Sigmoid colon (tissue), 7 donors: ENCODE results near the gene ME3. TPM values are rescaled to one million over a fixed set of nuclear protein-coding genes. Genes with fewer than 3 reads are reported as not detected.
A peak's percentile ranks its signal among the peaks of the same experiment; 100 is the strongest.

Experiments
- DNase-seq: peaks from one replicate; pipeline ENCODE4 v3.0.0-alpha.2; 2019
- H3K27ac ChIP-seq, 4 donors: fragments of 200-600 bp; sonication (generic); one replicate each; pipeline ENCODE4 v1.5.1; 2016 to 2019; ENCODE audit warnings: mild to moderate bottlenecking in 1 of 4
- H3K27me3 ChIP-seq, 3 donors: fragments of 200-600 bp; sonication (generic); one replicate each; pipeline ENCODE4 v1.5.1; 2019; ENCODE audit warnings: mild to moderate bottlenecking in 1 of 3
- H3K36me3 ChIP-seq, 4 donors: fragments of 200-600 bp; sonication (generic); one replicate each; pipeline ENCODE4 v1.5.1; 2016 to 2019
- H3K4me1 ChIP-seq, 4 donors: fragments of 200-600 bp; sonication (generic); one replicate each; pipeline ENCODE4 v1.5.1; 2017 to 2019
- H3K4me3 ChIP-seq, 4 donors: fragments of 200-600 bp; sonication (generic); one replicate each; pipeline ENCODE4 v1.5.1; 2017 to 2019; ENCODE audit warnings: mild to moderate bottlenecking in 2 of 4, moderate library complexity in 1 of 4
- H3K9me3 ChIP-seq, 4 donors: fragments of 200-600 bp in 3 of 4; sonication (generic) in 3 of 4; one replicate each; pipeline versions ENCODE4 v1.5.1 to v1.6.1; 2013 to 2019
- EP300 ChIP-seq, 4 donors: sonication (generic); formaldehyde crosslinking; IDR thresholded peaks; one replicate each; pipeline ENCODE4 v1.6.1; 2017; ENCODE audit warnings: antibody characterized with exemption in 4 of 4
- POLR2A ChIP-seq, 2 donors: fragments of 450-650 bp; IDR thresholded peaks; one replicate each; pipeline ENCODE4 v1.6.1; 2016; ENCODE audit warnings: antibody characterized with exemption in 2 of 2, mild to moderate bottlenecking in 2 of 2, moderate library complexity in 2 of 2
- POLR2AphosphoS5 ChIP-seq, 4 donors: sonication (generic); formaldehyde crosslinking; IDR thresholded peaks; one replicate each; pipeline ENCODE4 v1.6.1; 2017; ENCODE audit warnings: antibody characterized with exemption in 4 of 4
- WGBS, 2 donors: extraction: QIAGEN DNeasy Blood & Tissue Kit; methylation state at CpG; one replicate each; pipeline ENCODE4 v1.1.7; 2013; 5-methylcytosine and 5-hydroxymethylcytosine counted together
- intact Hi-C: fragments of 100-400 bp; cut with DNase I; formaldehyde crosslinking; loops from one replicate; pipeline ENCODE4 v1.15.1; 2023
- polyA plus RNA-seq, 3 donors: library from polyadenylated mRNA; stranded (reverse); fragments of 200-250 nt; gene quantifications; one replicate each; pipeline ENCODE4 v1.2.3, GENCODE V29; 2013
- total RNA-seq, 4 donors: library from RNA; depleted of rRNA; stranded (reverse); fragments of >200 nt; gene quantifications; one replicate each; pipeline ENCODE4 v1.1.0, GENCODE V29; 2016
- TF ChIP-seq, protein P1 (sequence below), 4 experiments: fragments of 450-650 bp in 3 of 4; fragments of 200-600 bp in 1 of 4; IDR thresholded peaks; one replicate each; pipeline ENCODE4 v1.5.1; 2016 to 2019; ENCODE audit warnings: antibody characterized with exemption in 4 of 4, mild to moderate bottlenecking in 3 of 4, moderate library complexity in 2 of 4
- donor health status: healthy with polysubstance abuse.
- donor health status: Bipolar disorder and iron deficiency.
- donor health status: healthy.

Gene ME3
- total and polyA plus RNA-seq, 7 donors = 7.8 to 53.2 (median 25.5) TPM

DNA sequence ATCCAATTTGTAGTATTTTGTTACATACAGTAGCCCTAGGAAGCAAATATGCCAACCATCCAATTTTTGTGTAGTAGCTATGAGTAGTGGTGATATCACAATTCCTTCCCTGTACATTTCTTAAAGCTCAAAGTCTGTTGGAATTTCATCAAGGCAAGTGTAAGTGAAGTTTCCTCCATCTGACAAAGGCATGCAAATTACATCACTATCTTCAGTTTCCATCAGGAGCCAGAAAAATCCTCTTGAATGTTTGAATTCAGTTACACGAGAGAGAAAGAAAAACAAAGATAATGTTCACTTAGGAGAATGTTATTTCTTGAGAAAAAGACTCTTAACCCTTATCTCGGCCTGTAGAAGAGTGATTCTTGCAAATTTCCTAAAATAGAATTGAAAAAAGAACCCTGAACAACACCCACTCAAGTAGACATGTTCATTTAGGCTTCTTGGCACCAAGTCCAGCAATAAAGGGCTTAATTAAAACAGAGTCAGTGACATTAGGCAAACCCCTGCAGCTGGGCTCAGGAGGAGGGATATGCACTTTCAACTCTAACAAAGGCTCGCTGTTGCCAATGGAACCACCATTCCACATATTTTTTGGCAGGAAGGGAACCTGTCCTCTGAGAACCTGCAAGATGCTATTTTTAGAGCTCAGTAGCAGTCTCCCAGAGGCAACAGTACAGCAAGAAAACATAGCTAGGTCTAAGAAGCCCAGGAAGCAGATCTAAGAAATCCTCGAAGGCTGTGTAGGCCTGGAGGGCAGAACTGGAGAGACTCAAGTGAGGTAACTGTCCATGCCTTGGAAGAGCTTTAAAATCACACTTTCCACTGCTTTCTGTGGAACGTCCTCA is 153.1 kb downstream of the ME3 start:
- H3K4me1 ChIP-seq = peaks cover 0 to 39% (median 24%) of the 10 kb centered on the region in 4 donors
- TF ChIP-seq POLR2AphosphoS5 (IDR thresholded peaks at IDR 0.05) (no peak), POLR2A (IDR thresholded peaks at IDR 0.05) (no peak)
- intact Hi-C loops = no loop called here

DNA sequence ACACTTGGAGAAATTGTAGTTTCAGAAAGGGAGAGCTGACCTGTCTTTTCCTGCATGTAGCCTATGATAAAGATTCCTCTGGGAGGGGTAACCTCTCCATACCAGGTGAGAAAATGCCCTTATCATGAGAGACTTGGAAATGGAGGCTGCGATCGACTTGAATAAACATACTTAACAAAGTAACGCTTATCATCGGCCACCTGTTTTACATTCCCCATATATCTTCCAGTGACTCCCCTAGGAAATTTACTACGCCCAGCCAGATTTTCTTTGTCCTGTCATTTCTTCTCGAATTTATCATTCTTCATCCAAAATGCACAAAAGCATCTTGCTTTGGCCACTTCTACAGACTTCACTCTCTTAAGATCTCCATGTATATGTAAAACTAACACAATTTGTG is 154.2 kb downstream of the ME3 start:
- Histone ChIP-seq H3K4me1 (peaks cover 0 to 29% (median 15%) of the 10 kb centered on the region in 4 donors), H3K27ac (peak overlapping the region in 2 of 4 donors; percentile 73 to 76), H3K9me3 (no peaks in the 10 kb centered on the region), H3K4me3 (no peak overlapping the region), H3K36me3 (no peaks in the 10 kb centered on the region), H3K27me3 (no peaks in the 10 kb centered on the region)
- intact Hi-C loops = no loop called here
- TF ChIP-seq, protein P1, sequence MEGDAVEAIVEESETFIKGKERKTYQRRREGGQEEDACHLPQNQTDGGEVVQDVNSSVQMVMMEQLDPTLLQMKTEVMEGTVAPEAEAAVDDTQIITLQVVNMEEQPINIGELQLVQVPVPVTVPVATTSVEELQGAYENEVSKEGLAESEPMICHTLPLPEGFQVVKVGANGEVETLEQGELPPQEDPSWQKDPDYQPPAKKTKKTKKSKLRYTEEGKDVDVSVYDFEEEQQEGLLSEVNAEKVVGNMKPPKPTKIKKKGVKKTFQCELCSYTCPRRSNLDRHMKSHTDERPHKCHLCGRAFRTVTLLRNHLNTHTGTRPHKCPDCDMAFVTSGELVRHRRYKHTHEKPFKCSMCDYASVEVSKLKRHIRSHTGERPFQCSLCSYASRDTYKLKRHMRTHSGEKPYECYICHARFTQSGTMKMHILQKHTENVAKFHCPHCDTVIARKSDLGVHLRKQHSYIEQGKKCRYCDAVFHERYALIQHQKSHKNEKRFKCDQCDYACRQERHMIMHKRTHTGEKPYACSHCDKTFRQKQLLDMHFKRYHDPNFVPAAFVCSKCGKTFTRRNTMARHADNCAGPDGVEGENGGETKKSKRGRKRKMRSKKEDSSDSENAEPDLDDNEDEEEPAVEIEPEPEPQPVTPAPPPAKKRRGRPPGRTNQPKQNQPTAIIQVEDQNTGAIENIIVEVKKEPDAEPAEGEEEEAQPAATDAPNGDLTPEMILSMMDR (IDR thresholded peaks at IDR 0.05) = no peak
- TF ChIP-seq POLR2AphosphoS5 (IDR thresholded peaks at IDR 0.05) = no peak
- no peak for TF ChIP-seq POLR2A (IDR thresholded peaks at IDR 0.05)
- TF ChIP-seq EP300 (IDR thresholded peaks at IDR 0.05) = no peak
- WGBS, 2 donors = 85 to 91% methylated on average over 6 of the region's 6 CpGs
- DNase-seq = no peak

More for the DNA sequence above, 153.1 kb downstream of the ME3 start:
- H3K36me3 ChIP-seq = no peaks in the 10 kb centered on the region
- 77 to 81% methylated on average over 5 of the region's 5 CpGs for WGBS, 2 donors
- no peaks in the 10 kb centered on the region for H3K27me3 ChIP-seq
- H3K4me3 ChIP-seq = no peak overlapping the region
- H3K9me3 ChIP-seq = no peaks in the 10 kb centered on the region
- peak overlapping the region; percentile 34 to 76 (median 68) for H3K27ac ChIP-seq
- DNase-seq = no peak

DNA sequence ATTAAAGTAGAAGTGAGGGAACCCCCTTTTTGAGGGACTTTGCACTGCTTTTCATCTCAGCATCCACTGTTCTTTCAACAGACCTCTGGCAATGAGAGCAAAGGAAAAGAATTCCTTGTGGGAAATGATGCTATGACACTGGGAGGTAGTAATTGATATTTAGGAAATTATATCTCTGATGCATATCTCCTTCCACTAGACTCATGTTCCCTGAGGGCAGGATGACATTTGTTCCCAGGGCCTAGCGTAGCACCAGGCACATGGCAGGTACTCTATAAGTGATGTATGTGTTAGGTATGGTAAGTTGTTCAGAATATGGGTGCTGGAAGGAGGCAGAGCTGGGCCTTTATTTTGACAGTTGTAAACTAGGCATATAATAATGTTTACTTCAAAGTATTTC is 154.9 kb downstream of the ME3 start:
- 91 to 94% methylated on average over 1 of the region's 1 CpG for WGBS, 2 donors
- TF ChIP-seq, protein P1 (IDR thresholded peaks at IDR 0.05) = no peak
- DNase-seq = no peak

GRCh38 chr11:86515297-86516094 is 156.9 kb downstream of the ME3 start:
- Histone ChIP-seq H3K27ac (no peak overlapping the region), H3K4me3 (no peak overlapping the region), H3K27me3 (no peaks in the 10 kb centered on the region), H3K36me3 (no peaks in the 10 kb centered on the region), H3K9me3 (no peaks in the 10 kb centered on the region), H3K4me1 (peaks cover 0 to 41% (median 26%) of the 10 kb centered on the region in 4 donors)
- no peak for DNase-seq
- intact Hi-C loops = no loop called here
- 85 to 86% methylated on average over 7 of the region's 7 CpGs for WGBS, 2 donors
- TF ChIP-seq EP300 (IDR thresholded peaks at IDR 0.05) = no peak
- TF ChIP-seq, protein P1 (IDR thresholded peaks at IDR 0.05) = no peak
- TF ChIP-seq POLR2A (IDR thresholded peaks at IDR 0.05) = no peak
- no peak for TF ChIP-seq POLR2AphosphoS5 (IDR thresholded peaks at IDR 0.05)

More for the DNA sequence above, 154.9 kb downstream of the ME3 start:
- Histone ChIP-seq H3K27ac (no peak overlapping the region), H3K27me3 (no peaks in the 10 kb centered on the region), H3K36me3 (no peaks in the 10 kb centered on the region), H3K4me1 (peaks cover 0 to 29% (median 15%) of the 10 kb centered on the region in 4 donors), H3K4me3 (no peak overlapping the region), H3K9me3 (no peaks in the 10 kb centered on the region)
- intact Hi-C loops = no loop called here

GRCh38 chr11:86514453-86514852 is 158.0 kb downstream of the ME3 start:
- Histone ChIP-seq H3K27me3 (no peaks in the 10 kb centered on the region), H3K4me1 (peaks cover 0 to 30% (median 18%) of the 10 kb centered on the region in 4 donors), H3K36me3 (no peaks in the 10 kb centered on the region), H3K9me3 (no peaks in the 10 kb centered on the region), H3K27ac (no peak overlapping the region), H3K4me3 (no peak overlapping the region)
- 57 to 81% methylated on average over 1 of the region's 1 CpG for WGBS, 2 donors
- no peak for DNase-seq
- TF ChIP-seq, protein P1 (IDR thresholded peaks at IDR 0.05) = no peak
- no peak for TF ChIP-seq POLR2A (IDR thresholded peaks at IDR 0.05)
- intact Hi-C loops = no loop called here
